ENCODE measurements around the gene NPPC. TPM values are rescaled to one million over a fixed set of nuclear protein-coding genes. Genes with fewer than 3 reads are reported as not detected.
"Not testable (repeated sequence)": the region's sequence is repeated elsewhere in the genome, so short reads cannot be mapped to it uniquely, and the experiment has no call there.

NPPC gene
- total RNA-seq, 1 experiment from 2014 or later: 0.98 TPM

GRCh38 chr2:231947112-231947511, 20.9 kb upstream of the NPPC start:
- POLR2A ChIA-PET; H3K27ac Mint-ChIP-seq; ATAC-seq; H3K36me3 Mint-ChIP-seq; H3K4me1 Mint-ChIP-seq; H3K27me3 Mint-ChIP-seq (ENCODE audit: low read depth); DNase-seq (ENCODE audit: low spot score); H3K4me3 Mint-ChIP-seq: not testable (repeated sequence)
- CTCF ChIA-PET: interaction anchor here (1.2 kb wide), 1 partner anchor 22 kb away, joined by 3 read pairs; no protein-coding TSS in a partner anchor
- peaks cover 14% of the 10 kb centered on the region for H3K9me3 Mint-ChIP-seq

GRCh38 chr2:231946241-231946814, 20.1 kb upstream of the NPPC start:
- H3K36me3 Mint-ChIP-seq: no peaks in the 10 kb centered on the region
- no peaks in the 10 kb centered on the region for H3K4me1 Mint-ChIP-seq
- no peaks in the 10 kb centered on the region for H3K27me3 Mint-ChIP-seq (ENCODE audit: low read depth)
- peaks cover 8% of the 10 kb centered on the region for H3K9me3 Mint-ChIP-seq
- TF ChIP-seq FOXP1 (CRISPR knock-in tag; IDR thresholded peaks at IDR 0.05; ENCODE audit: borderline replicate concordance): no peak
- TF ChIP-seq GTF2I (CRISPR knock-in tag; conservative IDR thresholded peaks at IDR 0.05): no peak
- TF ChIP-seq ZMAT4 (CRISPR knock-in tag; IDR thresholded peaks at IDR 0.05): no peak
- TF ChIP-seq EMX1 (CRISPR knock-in tag; IDR thresholded peaks at IDR 0.05): no peak
- TF ChIP-seq ZNF263 (CRISPR knock-in tag; IDR thresholded peaks at IDR 0.05; ENCODE audit: low read depth): no peak
- TF ChIP-seq ZNF532 (CRISPR knock-in tag; IDR thresholded peaks at IDR 0.05; ENCODE audit: borderline replicate concordance): no peak
- TF ChIP-seq IRF1 (CRISPR knock-in tag; IDR thresholded peaks at IDR 0.05): no peak
- TF ChIP-seq ZNF423 (CRISPR knock-in tag; IDR thresholded peaks at IDR 0.05): no peak
- TF ChIP-seq PRRX2 (CRISPR knock-in tag; IDR thresholded peaks at IDR 0.05): no peak
- no peak for TF ChIP-seq CREB1 (CRISPR knock-in tag; IDR thresholded peaks at IDR 0.05)
- TF ChIP-seq CTCF (IDR thresholded peaks at IDR 0.05): no peak
- TF ChIP-seq MYBL2 (CRISPR knock-in tag; IDR thresholded peaks at IDR 0.05): no peak
- TF ChIP-seq CDX4 (CRISPR knock-in tag; IDR thresholded peaks at IDR 0.05; ENCODE audit: borderline replicate concordance): no peak
- no peak for TF ChIP-seq NR2C2 (CRISPR knock-in tag; IDR thresholded peaks at IDR 0.05)
- TF ChIP-seq AR (CRISPR knock-in tag; IDR thresholded peaks at IDR 0.05): no peak
- TF ChIP-seq ZNF138 (CRISPR knock-in tag; conservative IDR thresholded peaks at IDR 0.05): no peak
- no peak for TF ChIP-seq RORB (CRISPR knock-in tag; IDR thresholded peaks at IDR 0.05)
- DNase-seq (ENCODE audit: low spot score) (no peak), ATAC-seq (no peak)
- H3K27ac Mint-ChIP-seq: no peak overlapping the region
- POLR2A ChIA-PET: no interaction called here
- CTCF ChIA-PET: interaction anchor here (0.9 to 1.2 kb wide), 2 partner anchors 21 to 46 kb away, joined by 3 read pairs; no protein-coding TSS in a partner anchor
- H3K4me3 Mint-ChIP-seq: no peak overlapping the region
